ENCODE measurements around the gene RALGAPB.
"Not testable (repeated sequence)": the region's sequence is repeated elsewhere in the genome, so short reads cannot be mapped to it uniquely, and the experiment has no call there.

The RALGAPB gene

DNA sequence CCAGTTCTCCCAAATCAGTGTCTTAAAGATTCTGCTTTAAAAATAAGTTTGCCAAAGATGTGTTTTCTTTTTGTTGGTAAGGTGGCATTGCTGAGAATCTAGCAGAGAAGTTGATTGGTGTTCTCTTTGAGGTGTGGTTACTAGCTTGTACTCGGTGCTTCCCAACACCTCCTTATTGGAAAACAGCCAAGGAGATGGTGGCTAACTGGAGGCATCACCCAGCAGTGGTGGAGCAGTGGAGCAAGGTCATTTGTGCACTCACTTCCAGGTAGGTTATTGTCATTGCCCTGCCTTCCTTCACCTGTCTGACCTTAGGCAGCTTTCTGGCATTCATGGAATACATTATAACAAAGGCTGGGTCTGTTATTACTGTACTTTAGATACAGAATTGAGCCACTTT lies 26.7 kb downstream of the RALGAPB start:
- no peak for DNase-seq

DNA sequence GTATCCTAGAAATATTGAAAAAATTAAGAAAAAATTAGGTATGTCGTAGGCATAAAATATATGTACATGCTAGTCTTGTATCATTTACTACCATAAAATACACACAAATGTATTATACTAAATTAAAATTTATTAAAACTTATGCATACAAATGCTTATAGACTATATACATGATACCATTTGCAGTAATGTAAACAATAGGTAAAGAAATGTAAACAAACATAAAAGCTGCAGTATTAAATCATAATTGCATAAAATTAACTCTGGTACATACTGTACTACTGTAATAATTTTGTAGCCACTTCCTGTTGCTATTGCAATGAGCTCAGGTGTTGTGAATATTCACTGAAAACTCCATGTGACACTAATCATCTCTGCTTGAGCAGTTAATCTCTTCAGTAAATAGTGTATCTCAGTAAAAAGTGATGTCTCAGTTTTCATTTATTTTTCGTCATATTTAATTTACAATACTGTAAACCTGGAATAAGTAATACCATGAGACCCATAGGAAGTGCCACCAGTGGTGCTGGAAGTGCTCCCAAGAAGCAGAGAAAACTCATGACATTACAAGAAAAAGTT lies 29.3 kb downstream of the RALGAPB start:
- no peak for DNase-seq

DNA sequence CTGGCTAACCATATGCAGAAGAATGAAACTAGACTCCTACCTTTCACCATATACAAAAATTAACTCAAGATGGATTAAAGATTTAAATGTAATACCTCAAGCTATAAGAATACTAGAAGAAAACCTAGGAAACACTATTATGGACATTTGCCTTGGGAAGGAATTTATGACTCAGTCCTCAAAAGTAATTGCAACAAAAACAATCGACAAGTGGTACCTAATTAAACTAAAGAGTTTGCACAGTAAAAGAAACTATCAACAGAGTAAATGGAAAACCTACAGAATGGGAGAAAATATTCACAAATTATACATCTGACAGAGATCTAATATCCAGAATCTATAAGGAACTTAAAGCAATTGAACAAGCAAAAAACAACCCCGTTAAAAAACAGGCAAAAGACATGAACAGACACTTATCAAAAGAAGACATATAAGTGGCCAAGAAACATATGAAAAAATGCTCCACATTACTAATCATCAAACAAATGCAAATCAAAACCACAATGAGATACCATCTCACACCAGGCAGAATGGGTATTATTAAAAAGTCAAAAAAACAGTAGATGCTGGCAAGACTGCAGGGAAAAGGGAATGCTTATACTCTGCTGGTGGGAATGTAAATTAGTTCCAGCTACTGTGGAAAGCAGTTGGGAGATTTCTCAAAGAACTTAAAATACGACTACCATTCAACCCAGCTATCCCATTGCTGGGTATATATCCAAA lies 31.9 kb downstream of the RALGAPB start:
- no peak for DNase-seq

DNA sequence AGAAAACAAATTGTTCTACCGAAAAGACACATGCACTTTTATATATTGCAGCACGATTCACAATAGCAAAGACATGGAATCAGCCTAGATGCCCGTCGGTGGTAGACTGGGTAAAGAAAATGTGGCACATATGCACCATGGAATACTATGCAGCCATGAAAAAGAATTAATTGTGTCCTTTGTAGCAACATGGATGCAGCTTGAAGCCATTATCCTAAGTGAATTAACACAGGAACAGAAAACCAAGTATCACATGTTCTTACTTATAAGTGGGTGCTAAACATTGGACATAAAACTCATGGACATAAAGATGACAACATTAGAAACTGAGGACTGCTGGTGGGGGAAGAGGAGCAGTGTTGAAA lies 32.4 kb downstream of the RALGAPB start:
- no peak for DNase-seq

DNA sequence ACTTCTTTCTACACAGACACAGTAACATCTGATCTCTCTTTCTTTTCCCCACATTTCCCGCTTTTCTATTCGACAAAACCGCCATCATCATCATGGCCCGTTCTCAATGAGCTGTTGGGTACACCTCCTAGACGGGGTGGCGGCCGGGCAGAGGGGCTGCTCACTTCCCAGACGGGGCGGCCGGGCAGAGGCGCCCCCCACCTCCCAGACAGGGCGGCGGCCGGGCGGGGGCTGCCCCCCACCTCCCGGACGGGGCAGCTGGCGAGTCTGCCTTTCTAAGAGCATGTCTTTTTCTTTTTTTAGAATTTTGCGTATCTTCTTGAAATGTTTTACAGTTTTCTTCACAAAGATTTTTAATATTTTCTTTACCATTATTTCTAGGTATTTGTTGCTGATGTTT lies 39.1 kb downstream of the RALGAPB start:
- not testable (repeated sequence) for DNase-seq

DNA sequence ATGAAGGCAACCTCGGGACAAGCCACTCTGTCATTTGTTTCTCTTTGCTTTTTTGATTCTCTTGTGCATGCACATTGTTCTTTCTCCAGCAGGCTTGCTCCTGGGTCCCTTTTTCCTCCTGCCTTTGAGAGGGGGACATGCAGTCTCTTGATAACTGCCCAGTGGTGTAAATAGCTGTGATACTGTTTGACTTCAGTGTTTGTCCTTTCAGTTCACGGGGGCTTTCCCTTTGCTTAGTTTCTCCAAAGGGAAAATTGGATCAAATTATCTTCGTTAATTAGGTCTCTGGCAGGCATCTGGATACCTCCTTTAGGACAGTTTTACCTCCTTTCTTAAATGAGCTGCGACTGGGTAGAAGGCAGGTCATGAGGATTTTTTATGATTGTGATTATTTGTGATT lies 41.5 kb downstream of the RALGAPB start:
- no peak for DNase-seq

DNA sequence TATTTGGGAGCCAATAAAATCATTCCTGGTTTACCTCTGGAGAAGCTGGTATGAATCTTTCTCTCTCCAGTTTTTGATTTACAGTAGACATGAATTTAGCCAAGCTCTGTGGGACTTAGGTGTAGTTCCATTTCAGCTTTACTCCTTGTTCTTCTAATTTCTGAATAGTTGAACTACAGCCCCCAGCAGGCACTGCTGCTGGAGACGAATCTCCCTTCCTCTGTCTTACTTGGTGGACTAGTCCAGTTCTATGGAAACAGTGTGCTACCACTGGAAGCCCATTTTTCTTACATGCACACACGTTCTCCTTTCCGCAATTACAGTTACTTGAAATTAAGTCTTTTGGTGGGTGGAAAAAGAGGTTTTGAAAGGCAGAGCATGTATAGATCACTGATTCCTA lies 42.3 kb downstream of the RALGAPB start:
- no peak for DNase-seq

DNA sequence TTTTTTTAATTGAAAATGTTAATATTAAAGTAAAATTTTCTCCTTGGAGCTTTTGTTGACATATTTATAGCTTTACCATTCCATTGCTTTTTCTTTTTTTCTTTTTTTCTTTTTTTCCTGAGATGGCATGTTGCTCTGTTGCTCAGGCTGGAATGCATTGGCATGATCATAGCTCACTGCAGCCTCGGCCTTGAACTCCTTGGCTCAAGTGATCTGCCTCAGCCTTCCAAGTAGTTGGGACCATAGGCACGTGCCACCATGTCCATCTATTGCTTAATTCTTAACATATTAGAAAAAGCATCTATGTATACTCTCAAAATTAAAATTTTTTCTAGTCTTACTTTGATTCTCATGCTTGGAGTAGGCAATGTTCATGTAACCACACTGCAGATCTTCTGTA lies 43.0 kb downstream of the RALGAPB start:
- DNase-seq, result no peak

DNA sequence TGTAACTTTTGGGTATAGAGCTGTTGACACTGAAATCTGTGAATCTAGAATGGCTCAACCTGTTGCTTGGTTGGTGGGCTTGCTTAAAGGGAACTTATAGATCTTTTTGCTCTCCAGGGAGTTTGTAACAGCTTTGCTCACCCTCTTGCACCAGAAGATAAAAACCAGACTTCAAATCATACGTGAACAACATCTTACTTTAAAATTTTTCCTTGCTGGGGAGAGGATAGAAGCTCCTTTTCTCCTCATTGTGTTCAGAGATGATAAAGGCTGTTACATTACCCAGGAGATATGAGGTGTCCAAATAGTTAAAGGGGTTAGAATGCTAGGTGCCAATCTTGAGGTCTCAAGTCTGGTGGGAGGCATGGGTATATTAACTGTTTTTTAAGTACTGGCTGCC lies 46.8 kb downstream of the RALGAPB start:
- DNase-seq, result no peak

DNA sequence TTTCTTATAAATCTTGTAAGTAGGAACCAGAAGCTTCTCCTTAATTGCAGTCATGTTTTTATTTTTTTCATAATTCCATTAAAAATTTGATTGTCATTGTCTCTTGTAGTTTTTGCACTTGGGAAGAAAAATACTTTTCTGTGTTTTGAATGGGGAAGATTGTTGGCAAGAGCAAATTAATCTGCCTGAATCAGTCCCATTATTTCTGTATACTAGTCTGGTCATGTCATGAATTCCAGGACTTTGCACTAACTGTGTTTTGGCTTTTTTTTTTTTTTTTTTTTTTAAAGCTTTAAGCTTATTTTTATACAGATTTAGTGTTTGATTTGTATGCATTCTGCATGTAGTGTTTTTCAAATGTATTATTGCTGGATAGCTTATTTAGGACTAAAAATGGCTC lies 47.6 kb downstream of the RALGAPB start:
- no peak for DNase-seq

DNA sequence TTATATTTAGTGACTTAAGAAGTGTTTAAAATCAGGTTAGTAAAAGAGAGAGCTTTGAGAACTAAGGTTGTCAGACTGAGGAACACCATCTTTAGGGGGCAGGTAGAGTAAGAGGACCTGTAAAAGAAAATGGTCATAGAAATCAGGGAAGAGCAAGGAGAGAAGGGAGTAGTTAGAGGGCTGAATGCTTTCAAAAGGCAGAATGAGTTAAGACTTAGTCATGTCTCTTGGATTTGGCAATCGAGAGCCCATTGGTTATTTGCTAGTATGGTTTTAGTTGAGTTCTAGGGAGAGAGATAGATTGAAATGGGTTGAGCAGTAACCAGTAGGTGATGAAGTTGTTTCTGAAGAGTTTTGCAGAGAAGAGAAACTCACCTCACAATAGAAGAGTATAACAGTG lies 51.1 kb downstream of the RALGAPB start:
- no peak for DNase-seq

DNA sequence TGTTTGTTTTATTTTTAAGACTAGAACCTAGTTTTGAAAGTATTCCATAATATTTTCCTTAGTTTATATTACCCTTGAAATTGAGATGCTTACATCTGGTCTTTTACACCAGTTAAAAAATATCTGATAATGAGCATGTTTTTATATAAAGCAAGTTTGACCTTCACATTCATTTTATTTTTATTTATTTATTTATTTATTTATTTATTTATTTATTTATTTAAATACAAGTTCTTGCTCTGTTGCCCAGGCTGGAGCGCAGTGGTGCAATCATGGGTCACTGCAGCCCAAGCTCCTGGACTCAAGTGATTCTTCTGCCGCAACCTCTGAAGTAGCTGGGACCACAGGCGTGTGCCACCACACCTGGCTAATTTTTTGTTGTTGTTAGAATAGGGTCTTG lies 55.5 kb downstream of the RALGAPB start:
- DNase-seq, result no peak

DNA sequence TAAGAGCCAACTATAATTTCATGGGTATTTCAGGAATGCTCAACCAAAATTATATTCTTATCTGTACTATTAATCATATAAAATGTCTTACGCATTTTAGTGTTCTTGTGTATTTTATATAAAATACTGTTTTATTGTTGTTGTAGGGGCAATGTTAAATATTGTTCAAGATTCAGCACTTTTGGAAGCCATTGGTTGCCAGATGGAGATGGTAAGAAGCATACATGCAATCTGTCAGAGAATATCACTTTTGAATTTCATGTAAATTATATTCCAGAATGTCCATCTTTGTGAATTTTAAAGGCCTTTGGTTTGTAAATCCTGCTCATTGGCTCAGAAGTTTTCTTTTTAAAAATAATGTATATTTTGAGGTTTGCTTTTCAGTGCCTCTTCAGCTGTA lies 58.4 kb downstream of the RALGAPB start:
- no peak for DNase-seq

DNA sequence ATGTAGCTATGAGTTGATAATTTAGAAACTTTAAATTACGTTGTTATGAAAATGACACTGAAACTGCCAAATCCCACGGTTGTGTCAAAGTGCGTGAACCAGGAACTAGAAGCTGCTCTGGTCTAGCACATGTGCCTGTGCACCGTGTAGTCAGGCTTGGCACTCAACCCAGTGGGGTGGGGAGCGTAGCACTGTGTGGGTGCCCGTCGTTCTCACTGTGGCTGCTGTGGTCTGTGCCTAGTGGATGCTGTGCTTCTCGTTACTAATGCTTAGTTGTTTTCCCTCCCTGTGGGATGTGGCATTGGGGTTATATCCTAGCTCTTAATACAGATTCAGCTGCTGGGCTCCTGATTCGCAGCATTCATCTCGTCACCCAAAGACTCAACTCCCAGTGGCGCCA lies 62.1 kb downstream of the RALGAPB start:
- DNase-seq, result no peak

DNA sequence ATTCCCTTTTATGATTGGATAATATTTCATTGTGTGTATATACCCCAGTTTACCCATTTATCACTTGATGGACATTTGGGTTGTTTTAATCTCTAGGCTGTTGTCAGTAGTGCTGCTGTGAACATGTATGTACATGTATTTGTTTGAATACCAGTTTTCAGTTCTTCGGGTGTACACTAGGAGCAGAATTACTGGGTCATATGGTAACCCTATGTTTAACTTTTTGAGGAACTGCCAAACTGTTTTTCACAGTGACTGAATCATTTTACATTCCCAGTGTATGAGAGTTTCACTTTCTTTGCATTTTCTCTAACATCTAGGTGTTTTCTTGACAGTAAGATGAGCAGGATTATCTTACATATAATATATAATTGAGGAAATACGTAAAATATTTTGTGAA lies 63.7 kb downstream of the RALGAPB start:
- no peak for DNase-seq

DNA sequence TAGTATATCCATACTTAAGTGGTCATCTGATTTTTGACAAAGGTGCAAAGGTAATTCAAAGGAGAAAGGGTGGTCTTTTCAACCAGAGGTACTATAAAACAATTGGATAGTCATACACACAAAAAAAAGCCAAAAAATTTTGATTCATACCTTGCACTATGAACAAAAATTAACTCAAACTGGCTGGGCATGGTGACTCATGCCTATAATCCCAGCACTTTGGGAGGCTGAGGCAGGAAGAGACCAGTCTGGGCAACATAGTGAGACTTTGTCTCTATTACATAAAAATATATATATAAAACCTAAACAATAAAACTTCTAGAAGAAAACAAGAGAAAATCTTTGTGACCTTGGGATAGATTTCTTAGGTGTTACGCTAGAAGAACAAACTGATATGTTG lies 64.5 kb downstream of the RALGAPB start:
- DNase-seq, result no peak

DNA sequence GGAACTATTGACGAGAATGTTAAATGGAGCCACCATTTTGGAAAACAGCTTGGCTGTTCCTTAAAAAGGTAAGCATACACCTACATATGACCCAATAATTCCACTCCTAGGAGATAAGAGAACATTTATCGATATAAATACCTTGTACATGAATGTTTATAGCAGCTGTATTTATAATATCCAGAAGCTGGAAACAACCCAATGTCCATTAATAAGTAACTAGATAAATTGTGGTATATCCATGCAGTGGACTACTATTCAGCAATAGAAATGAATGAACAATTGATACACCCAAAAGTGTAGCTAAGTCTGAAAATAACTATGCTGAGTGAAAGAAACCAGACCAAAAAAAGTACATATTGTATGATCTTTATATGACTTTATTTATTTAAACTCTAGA lies 66.1 kb downstream of the RALGAPB start:
- no peak for DNase-seq

DNA sequence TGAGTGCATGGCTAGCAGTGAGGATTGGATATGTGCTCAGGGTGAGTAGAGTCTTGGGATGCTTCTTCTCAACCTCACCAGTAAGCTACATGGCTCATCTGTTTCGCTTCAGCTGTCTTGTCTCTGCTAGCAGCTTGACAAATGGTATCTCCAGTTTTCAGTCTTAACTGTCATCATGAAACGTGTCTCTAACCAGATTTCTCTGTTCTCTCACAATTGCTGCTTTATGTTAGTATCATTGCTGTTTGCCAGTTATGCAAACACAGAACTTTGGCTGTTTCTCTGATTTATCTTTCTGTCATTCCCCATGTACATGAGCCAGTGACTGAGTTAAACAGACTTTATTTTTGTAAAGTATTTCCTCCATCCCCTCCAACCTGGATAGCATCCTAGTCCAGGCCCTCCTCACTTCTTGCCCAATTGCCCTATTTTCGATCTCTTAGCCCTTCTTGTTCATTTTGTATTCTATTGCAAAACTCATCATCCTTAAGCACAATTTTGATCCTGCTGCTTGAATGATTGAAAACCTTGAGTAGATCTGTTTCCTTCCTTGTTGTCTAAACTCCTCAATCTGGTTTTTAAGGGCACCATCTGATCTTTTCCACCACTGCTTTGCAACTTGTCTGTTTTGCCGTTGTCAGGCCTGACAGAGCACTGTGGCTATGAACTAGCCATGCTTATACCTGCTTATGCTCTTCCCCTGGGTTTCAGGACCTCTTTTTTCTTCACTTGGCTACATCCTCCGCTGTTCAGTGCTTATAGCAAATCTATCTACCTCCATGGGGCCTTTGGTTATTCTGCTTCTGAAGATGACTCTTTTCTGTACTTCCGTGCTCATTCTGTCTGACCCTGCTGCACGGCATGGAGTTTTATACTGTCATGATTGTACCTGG lies 70.6 kb downstream of the RALGAPB start:
- DNase-seq, result no peak

DNA sequence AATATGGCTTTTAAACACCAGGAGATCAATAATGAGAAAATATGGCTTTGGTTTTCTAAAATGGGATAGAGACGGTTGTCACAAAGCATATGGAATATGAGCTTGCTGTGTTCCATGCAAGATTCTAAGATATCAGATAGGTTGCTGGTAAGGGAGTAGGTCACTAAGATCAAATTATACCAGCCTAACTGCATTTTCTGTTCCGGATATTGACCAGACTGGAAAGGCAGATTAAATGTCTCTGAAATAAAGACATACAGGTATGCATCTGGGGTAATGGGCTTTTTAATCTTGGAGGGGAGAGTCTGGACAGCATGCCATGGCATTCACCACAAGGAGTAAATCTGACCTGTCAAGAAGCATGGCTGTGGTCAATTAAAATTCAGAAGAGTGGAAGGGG lies 73.1 kb downstream of the RALGAPB start:
- DNase-seq, result no peak

DNA sequence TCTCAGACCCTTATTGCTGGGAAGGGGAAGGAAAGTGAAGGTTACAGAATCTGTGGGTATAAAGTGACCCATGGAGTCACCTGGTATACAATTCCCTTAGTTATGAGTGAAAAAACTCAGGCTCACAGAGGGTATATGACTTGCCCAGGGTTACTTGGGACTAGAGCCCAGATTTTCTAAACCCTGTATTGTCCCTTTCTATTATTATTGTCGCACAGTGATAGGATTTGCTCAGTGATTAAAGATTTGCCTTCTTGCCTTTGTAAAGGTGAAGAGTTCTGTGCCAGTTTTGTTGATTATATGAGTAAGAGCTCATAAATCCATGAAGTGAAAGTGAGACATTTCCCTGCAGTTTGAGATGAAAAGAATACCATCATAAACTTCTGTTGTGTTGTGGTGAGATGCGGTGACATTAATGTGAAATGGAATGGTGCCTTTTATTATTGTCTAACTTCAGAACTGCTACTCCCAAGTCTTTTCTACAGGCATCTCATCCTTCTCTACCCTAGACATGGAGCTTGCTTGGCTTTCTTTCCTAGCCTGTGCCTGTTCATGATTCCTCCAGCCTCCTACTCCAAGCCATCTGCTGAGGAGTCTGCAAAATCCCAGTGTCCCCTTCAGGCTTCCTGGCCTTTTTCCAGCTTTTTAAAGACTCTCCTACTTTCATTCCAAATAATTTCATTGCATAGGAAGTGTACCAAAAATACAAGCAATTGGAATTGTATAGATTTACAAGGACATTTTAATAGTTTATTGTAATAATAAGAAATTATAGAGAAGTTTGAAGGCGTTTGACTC lies 74.8 kb downstream of the RALGAPB start:
- no peak for DNase-seq

DNA sequence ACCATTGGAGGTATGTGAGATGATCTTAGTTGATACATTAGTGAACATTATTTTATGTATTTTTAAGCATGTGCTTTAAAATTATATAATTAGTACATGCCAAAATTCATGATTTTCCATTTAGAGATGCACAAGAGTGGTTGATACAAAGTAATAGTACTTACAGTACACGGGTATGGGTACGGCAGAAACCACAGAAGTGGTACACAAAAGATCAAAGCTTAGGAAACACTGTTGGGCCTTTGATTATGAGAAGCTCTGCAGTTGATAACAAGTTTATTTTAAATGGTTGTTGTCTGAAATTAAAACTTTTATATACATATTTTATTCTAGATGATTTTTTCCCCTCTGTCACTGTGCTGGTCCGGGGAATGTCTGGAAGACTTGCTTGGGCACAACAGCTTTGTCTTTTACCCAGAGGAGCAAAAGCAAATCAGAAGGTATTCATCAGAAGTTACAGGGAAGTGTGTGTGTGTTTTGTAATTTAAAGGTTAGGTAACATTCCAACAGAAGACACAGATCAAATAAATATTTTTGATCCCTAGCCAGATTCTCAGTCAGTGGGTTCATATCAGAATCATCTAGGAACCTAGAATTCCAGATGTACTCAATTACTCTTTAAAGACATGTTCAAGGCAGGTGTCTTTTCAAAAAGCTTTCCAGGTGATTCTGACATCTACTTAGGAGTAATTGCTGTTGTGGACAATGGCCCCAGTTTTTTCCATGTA lies 75.9 kb downstream of the RALGAPB start:
- no peak for DNase-seq

DNA sequence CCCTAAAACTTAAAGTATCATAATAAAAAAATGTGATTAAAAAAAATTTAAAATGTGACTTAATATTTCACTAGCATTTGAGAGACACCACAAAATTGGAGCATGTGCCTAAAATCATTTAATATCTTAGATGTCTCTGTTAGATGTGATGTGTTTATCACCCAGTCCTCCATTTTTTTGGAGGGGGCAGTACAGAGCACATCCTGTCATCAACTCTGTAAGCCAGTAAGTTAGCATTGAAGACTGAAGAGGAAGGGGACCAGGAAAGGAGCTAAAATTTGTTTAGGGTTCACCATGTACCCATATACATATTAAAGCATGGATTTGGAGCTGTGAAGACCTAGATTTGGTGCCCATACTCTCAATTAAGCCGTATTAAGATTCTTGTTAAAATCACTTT lies 77.6 kb downstream of the RALGAPB start:
- DNase-seq, result no peak

Data from NCI-H446 treated with DMSO at 0.1 percent for 48 hours (cell line).